ENCODE results near the gene IGSF22.

The IGSF22 gene

GRCh38 chr11:18726040-18726439, at the start of gene IGSF22:
Gene IGSF22 (minus strand): TSS chr11:18726188. CDS start chr11:18724236, 1,952 bp downstream.
- TF ChIP-seq CTCF (IDR thresholded peaks at IDR 0.05; ENCODE audit: low read depth, low read length, missing control alignments): no peak
- no peak within 1 kb of the TSS for H3K4me3 ChIP-seq (ENCODE audit: low read depth, low read length)
- no peak for DNase-seq (ENCODE audit: low read depth)

- no peak overlapping the region for H3K4me3 ChIP-seq (ENCODE audit: low read depth, low read length)
- TF ChIP-seq CTCF (IDR thresholded peaks at IDR 0.05; ENCODE audit: low read depth, low read length, missing control alignments): no peak
- DNase-seq (ENCODE audit: low read depth): no peak
These were observed 48.8 kb upstream of the IGSF22 start for GRCh38 chr11:18774801-18775200.

- no peak for TF ChIP-seq CTCF (IDR thresholded peaks at IDR 0.05; ENCODE audit: low read depth, low read length, missing control alignments)
- no peak overlapping the region for H3K4me3 ChIP-seq (ENCODE audit: low read depth, low read length)
- DNase-seq (ENCODE audit: low read depth): no peak
These were observed 47.7 kb upstream of the IGSF22 start for GRCh38 chr11:18773681-18774080.

DNA sequence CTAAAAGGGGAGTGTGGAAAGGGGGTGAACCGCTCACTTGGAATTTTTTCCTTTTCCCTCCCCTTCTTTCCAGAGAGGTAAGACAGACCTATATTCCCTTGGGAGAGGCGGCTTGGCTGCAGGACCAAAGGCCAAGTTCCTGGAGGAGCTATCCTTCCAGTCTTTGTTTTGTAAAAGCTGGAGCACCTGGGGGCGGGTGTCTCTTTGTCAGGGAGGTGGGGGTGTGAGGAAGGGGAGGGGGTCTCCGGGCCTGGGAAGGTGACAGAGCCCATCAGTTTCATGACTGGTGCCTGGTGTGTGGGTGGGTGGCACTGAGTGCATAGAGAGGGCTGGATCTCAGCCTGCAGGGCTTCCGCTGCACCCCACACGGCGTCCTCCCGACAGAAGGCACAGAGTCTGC, 47.1 kb upstream of the IGSF22 start:
- TF ChIP-seq CTCF (IDR thresholded peaks at IDR 0.05; ENCODE audit: low read depth, low read length, missing control alignments): no peak
- no peak for DNase-seq (ENCODE audit: low read depth)
- H3K4me3 ChIP-seq (ENCODE audit: low read depth, low read length): no peak overlapping the region

- no peak for DNase-seq (ENCODE audit: low read depth)
- no peak for TF ChIP-seq CTCF (IDR thresholded peaks at IDR 0.05; ENCODE audit: low read depth, low read length, missing control alignments)
- H3K4me3 ChIP-seq (ENCODE audit: low read depth, low read length): no peak overlapping the region
These were observed 46.2 kb upstream of the IGSF22 start for GRCh38 chr11:18772211-18772610.

DNA sequence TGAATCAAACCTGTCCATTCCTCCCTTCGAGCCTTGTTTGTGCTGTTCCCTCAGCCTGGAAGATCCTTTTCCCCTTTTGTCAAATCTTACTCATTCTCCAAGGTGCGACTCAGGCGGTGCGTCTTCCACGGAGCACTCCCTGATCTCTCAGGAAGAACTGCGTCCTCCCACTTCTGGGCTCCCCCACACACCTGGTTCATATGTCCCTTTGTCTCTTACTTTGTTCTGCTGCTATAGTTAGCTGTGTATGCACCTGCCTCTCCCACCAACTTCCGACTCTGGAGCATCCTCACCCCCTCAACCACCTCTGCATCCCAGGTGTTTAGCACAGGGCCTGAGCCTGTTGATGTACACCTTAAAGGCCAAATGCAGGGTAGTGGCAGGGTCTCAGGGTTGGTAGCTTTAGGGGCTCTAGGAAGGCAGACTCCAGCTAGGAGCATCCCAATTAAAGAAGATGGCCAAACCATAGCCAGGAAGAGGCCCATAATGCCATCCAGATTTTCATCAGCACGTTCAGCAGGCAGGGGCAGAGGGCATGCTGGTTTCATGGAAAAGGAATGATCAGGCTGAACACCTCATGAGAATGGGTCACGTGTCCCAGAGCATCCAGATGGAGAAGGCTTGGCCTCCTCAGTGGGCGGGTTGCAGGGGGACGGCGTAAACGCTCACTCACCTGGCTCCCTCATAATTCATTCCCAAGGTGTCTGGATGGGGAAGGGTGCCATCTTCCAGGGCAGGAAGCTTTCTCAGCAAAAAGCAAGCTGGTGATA, 45.5 kb upstream of the IGSF22 start:
- DNase-seq (ENCODE audit: low read depth): no peak
- H3K4me3 ChIP-seq (ENCODE audit: low read depth, low read length): no peak overlapping the region
- TF ChIP-seq CTCF (IDR thresholded peaks at IDR 0.05; ENCODE audit: low read depth, low read length, missing control alignments): no peak

Measured in GM12864 (cell line).